Trophoblast cell (in vitro differentiated cells and primary cell): ENCODE results near the gene HMGXB3.

ENCODE experiments used
- DNase-seq, 2 donors: peaks; one replicate each; pipeline ENCODE4 v3.0.0-alpha.2; 2016
- H2AFZ ChIP-seq: 2 replicates; pipeline ENCODE4 v1.6.1; 2013; ENCODE audit warnings: low read length, moderate library complexity, mild to moderate bottlenecking; ENCODE audit not compliant: insufficient read depth, poor library complexity
- H2AK5ac ChIP-seq: 2 replicates; pipeline ENCODE4 v1.6.1; 2013; ENCODE audit warnings: mild to moderate bottlenecking, low read length
- H2BK120ac ChIP-seq: 2 replicates; pipeline ENCODE4 v1.6.1; 2013; ENCODE audit warnings: low read length, mild to moderate bottlenecking, moderate library complexity; ENCODE audit not compliant: insufficient read depth, poor library complexity
- H2BK12ac ChIP-seq: 2 replicates; pipeline ENCODE4 v1.6.1; 2013; ENCODE audit warnings: mild to moderate bottlenecking, low read length, moderate library complexity
- H2BK5ac ChIP-seq: 2 replicates; pipeline ENCODE4 v1.6.1; 2013; ENCODE audit warnings: low read length, low read depth, moderate library complexity, mild to moderate bottlenecking; ENCODE audit not compliant: poor library complexity
- H3K14ac ChIP-seq: 2 replicates; pipeline ENCODE4 v1.6.1; 2013; ENCODE audit warnings: mild to moderate bottlenecking, low read length
- H3K18ac ChIP-seq: 2 replicates; pipeline ENCODE4 v1.6.1; 2013; ENCODE audit warnings: mild to moderate bottlenecking, low read length
- H3K23ac ChIP-seq: 2 replicates; pipeline ENCODE4 v1.6.1; 2013; ENCODE audit warnings: low read length
- H3K27ac ChIP-seq: 2 replicates; pipeline ENCODE4 v1.5.1; 2013; ENCODE audit warnings: low read depth, mild to moderate bottlenecking, inconsistent platforms, low read length, moderate library complexity
- H3K27me3 ChIP-seq: 2 replicates; pipeline ENCODE4 v1.6.1; 2013; ENCODE audit warnings: inconsistent platforms, mild to moderate bottlenecking, low read length, moderate library complexity; ENCODE audit not compliant: insufficient read depth
- H3K36me3 ChIP-seq, 2 experiments: 1 replicate in 1 of 2; 2 replicates in 1 of 2; pipeline ENCODE4 v1.6.1; 2013; ENCODE audit warnings: low read length in 2 of 2, mild to moderate bottlenecking in 2 of 2, moderate library complexity in 1 of 2; ENCODE audit not compliant: insufficient read depth in 2 of 2, control insufficient read depth in 1 of 2
- H3K4ac ChIP-seq: 2 replicates; pipeline ENCODE4 v1.6.1; 2013; ENCODE audit warnings: low read depth, mild to moderate bottlenecking, low read length, moderate library complexity
- H3K4me1 ChIP-seq, 2 experiments: 1 replicate in 1 of 2; 2 replicates in 1 of 2; pipeline ENCODE4 v1.6.1; 2013; ENCODE audit warnings: low read length in 2 of 2, mild to moderate bottlenecking in 2 of 2, moderate library complexity in 1 of 2; ENCODE audit not compliant: insufficient read depth in 2 of 2, control insufficient read depth in 1 of 2
- H3K4me2 ChIP-seq: 2 replicates; pipeline ENCODE4 v1.6.1; 2013; ENCODE audit warnings: inconsistent platforms, mild to moderate bottlenecking, low read length, moderate library complexity
- H3K4me3 ChIP-seq: 2 replicates; pipeline ENCODE4 v1.5.1; 2013; ENCODE audit warnings: mild to moderate bottlenecking, low read depth, low read length, inconsistent platforms
- H3K79me1 ChIP-seq: one replicate; pipeline ENCODE4 v1.6.1; 2013; ENCODE audit warnings: low read length
- H3K79me2 ChIP-seq: 2 replicates; pipeline ENCODE4 v1.6.1; 2013; ENCODE audit warnings: low read length, mild to moderate bottlenecking; ENCODE audit not compliant: control insufficient read depth, insufficient read depth, poor library complexity
- H3K9ac ChIP-seq: 2 replicates; pipeline ENCODE4 v1.6.1; 2013; ENCODE audit warnings: mild to moderate bottlenecking, low read length
- H3K9me3 ChIP-seq: 2 replicates; pipeline ENCODE4 v1.6.1; 2013; ENCODE audit warnings: low read depth, mild to moderate bottlenecking, control low read depth, inconsistent platforms, low read length; ENCODE audit not compliant: insufficient read depth
- H4K12ac ChIP-seq: 2 replicates; pipeline ENCODE4 v1.6.1; 2013; ENCODE audit warnings: low read depth, mild to moderate bottlenecking, low read length, moderate library complexity
- H4K8ac ChIP-seq: 2 replicates; pipeline ENCODE4 v1.6.1; 2013; ENCODE audit warnings: low read depth, mild to moderate bottlenecking, low read length, moderate library complexity
- H4K91ac ChIP-seq: one replicate; pipeline ENCODE4 v1.6.1; 2013; ENCODE audit warnings: low read depth, mild to moderate bottlenecking, low read length, moderate library complexity
- WGBS: extraction: QIAGEN DNeasy Blood & Tissue Kit; methylation state at CpG from one replicate; pipeline ENCODE4 v1.1.7; 2013; ENCODE audit warnings: missing lambda C conversion rate; ENCODE audit not compliant: insufficient read length, insufficient coverage; ENCODE audit errors: extremely low coverage; 5-methylcytosine and 5-hydroxymethylcytosine counted together

HMGXB3 gene

GRCh38 chr5:149960272-149961185 is 40.0 kb upstream of the HMGXB3 start, which contains the start of gene SLC26A2:
Gene SLC26A2 (plus strand): TSS chr5:149960758. CDS start chr5:149977653, 16,895 bp downstream.
- H3K79me1 ChIP-seq, result peaks cover 8% of the 10 kb centered on the region
- WGBS, result no CpG with 5 or more reads among the region's 84 CpGs
- H2BK12ac ChIP-seq, result peak within 1 kb of the TSS; percentile 67
- H4K8ac ChIP-seq, result peak within 1 kb of the TSS; percentile 88
- H2AFZ ChIP-seq, result peak within 1 kb of the TSS; percentile 96
- H3K79me2 ChIP-seq, result peaks cover 4% of the 10 kb centered on the region
- peak within 1 kb of the TSS; percentile 82 for H3K4me3 ChIP-seq
- peak within 1 kb of the TSS; percentile 91 for H3K14ac ChIP-seq
- H3K4ac ChIP-seq, result peak within 1 kb of the TSS; percentile 73
- peak within 1 kb of the TSS; percentile 86 for H4K91ac ChIP-seq
- H2AK5ac ChIP-seq, result no peak within 1 kb of the TSS
- peak within 1 kb of the TSS; percentile 77 for H3K27ac ChIP-seq
- peaks cover 0 to 4% of the 10 kb centered on the region in 2 experiments for H3K4me1 ChIP-seq
- H3K9ac ChIP-seq, result no peak within 1 kb of the TSS
- H3K4me2 ChIP-seq, result peak within 1 kb of the TSS; percentile 81
- no peaks in the 10 kb centered on the region for H3K27me3 ChIP-seq
- no peak within 1 kb of the TSS for H3K23ac ChIP-seq
- peak within 1 kb of the TSS; percentile 83 for H4K12ac ChIP-seq
- no peaks in the 10 kb centered on the region for H3K9me3 ChIP-seq
- H3K36me3 ChIP-seq, result no peaks in the 10 kb centered on the region
- peak within 1 kb of the TSS; percentile 59 for H2BK120ac ChIP-seq
- peak within 1 kb of the TSS; percentile 71 for H2BK5ac ChIP-seq
- peak; percentile 98 for DNase-seq
- H3K18ac ChIP-seq, result peak within 1 kb of the TSS; percentile 81

GRCh38 chr5:149961186-149961685 is 39.3 kb upstream of the HMGXB3 start:
- Histone ChIP-seq H2BK120ac (no peak overlapping the region), H3K18ac (peak overlapping the region; percentile 81), H3K4ac (peak overlapping the region; percentile 73), H3K9me3 (no peaks in the 10 kb centered on the region), H3K14ac (peak overlapping the region; percentile 91), H4K8ac (peak overlapping the region; percentile 88), H3K9ac (no peak overlapping the region), H4K12ac (peak overlapping the region; percentile 47), H3K36me3 (no peaks in the 10 kb centered on the region), H3K4me1 (peaks cover 0 to 4% of the 10 kb centered on the region in 2 experiments), H3K23ac (no peak overlapping the region), H2AFZ (peak overlapping the region; percentile 96), H2BK12ac (peak overlapping the region; percentile 39), H3K27ac (no peak overlapping the region), H3K79me2 (peaks cover 4% of the 10 kb centered on the region), H3K79me1 (peaks cover 8% of the 10 kb centered on the region), H4K91ac (peak overlapping the region; percentile 86), H3K4me3 (peak overlapping the region; percentile 82), H2BK5ac (no peak overlapping the region), H3K27me3 (no peaks in the 10 kb centered on the region), H3K4me2 (peak overlapping the region; percentile 81), H2AK5ac (no peak overlapping the region)
- DNase-seq, result no peak
- no CpG with 5 or more reads among the region's 23 CpGs for WGBS

GRCh38 chr5:149961957-149962409 is 38.6 kb upstream of the HMGXB3 start:
- no peak overlapping the region for H3K4me3 ChIP-seq
- H2AFZ ChIP-seq, result no peak overlapping the region
- H4K8ac ChIP-seq, result no peak overlapping the region
- H3K27ac ChIP-seq, result no peak overlapping the region
- no peaks in the 10 kb centered on the region for H3K27me3 ChIP-seq
- no peaks in the 10 kb centered on the region for H3K36me3 ChIP-seq
- no peak overlapping the region for H4K91ac ChIP-seq
- H3K4ac ChIP-seq, result no peak overlapping the region
- H3K79me1 ChIP-seq, result peaks cover 8% of the 10 kb centered on the region
- H3K18ac ChIP-seq, result no peak overlapping the region
- no CpG with 5 or more reads among the region's 6 CpGs for WGBS
- H2AK5ac ChIP-seq, result no peak overlapping the region
- H2BK12ac ChIP-seq, result no peak overlapping the region
- peaks cover 4% of the 10 kb centered on the region for H3K79me2 ChIP-seq
- H3K23ac ChIP-seq, result no peak overlapping the region
- peak in 1 of 2 donors; percentile 63 for DNase-seq
- H3K9me3 ChIP-seq, result no peaks in the 10 kb centered on the region
- no peak overlapping the region for H2BK5ac ChIP-seq
- no peak overlapping the region for H2BK120ac ChIP-seq
- no peak overlapping the region for H3K9ac ChIP-seq
- peaks cover 0 to 4% of the 10 kb centered on the region in 2 experiments for H3K4me1 ChIP-seq
- H4K12ac ChIP-seq, result no peak overlapping the region
- H3K14ac ChIP-seq, result no peak overlapping the region
- no peak overlapping the region for H3K4me2 ChIP-seq

GRCh38 chr5:149962601-149963300 is 37.8 kb upstream of the HMGXB3 start:
- no peak overlapping the region for H3K4me2 ChIP-seq
- no peak overlapping the region for H4K8ac ChIP-seq
- DNase-seq, result no peak
- H4K12ac ChIP-seq, result no peak overlapping the region
- H3K27me3 ChIP-seq, result no peaks in the 10 kb centered on the region
- H2BK120ac ChIP-seq, result no peak overlapping the region
- H4K91ac ChIP-seq, result no peak overlapping the region
- no peak overlapping the region for H2BK12ac ChIP-seq
- no peak overlapping the region for H3K14ac ChIP-seq
- H3K9me3 ChIP-seq, result no peaks in the 10 kb centered on the region
- H2BK5ac ChIP-seq, result no peak overlapping the region
- H3K27ac ChIP-seq, result no peak overlapping the region
- H3K4me3 ChIP-seq, result no peak overlapping the region
- no peak overlapping the region for H3K18ac ChIP-seq
- no peak overlapping the region for H3K23ac ChIP-seq
- no peak overlapping the region for H3K4ac ChIP-seq
- H3K79me1 ChIP-seq, result peaks cover 8% of the 10 kb centered on the region
- H3K9ac ChIP-seq, result no peak overlapping the region
- H3K4me1 ChIP-seq, result peaks cover 0 to 4% of the 10 kb centered on the region in 2 experiments
- H2AFZ ChIP-seq, result no peak overlapping the region
- H3K79me2 ChIP-seq, result peaks cover 4% of the 10 kb centered on the region
- no CpG with 5 or more reads among the region's 5 CpGs for WGBS
- no peaks in the 10 kb centered on the region for H3K36me3 ChIP-seq
- H2AK5ac ChIP-seq, result no peak overlapping the region
